HG03354 (cell line): ENCODE results near the gene CRACR2A.

Experiments
- ATAC-seq: cut with Tn5 transposase; IDR thresholded peaks from one replicate; pipeline ENCODE4 v1.9.1; 2021; ENCODE audit warnings: mild to moderate bottlenecking; ENCODE audit not compliant: unreplicated experiment, poor library complexity, severe bottlenecking

The CRACR2A gene

GRCh38 chr12:3579446-3580093 is 173.3 kb downstream of the CRACR2A start:
- ATAC-seq, result no peak

GRCh38 chr12:3578557-3578956 is 174.4 kb downstream of the CRACR2A start:
- ATAC-seq, result no peak

- ATAC-seq, result no peak
Measured at GRCh38 chr12:3576891-3577290, 176.0 kb downstream of the CRACR2A start.

- no peak for ATAC-seq
Measured at GRCh38 chr12:3574986-3575385, 177.9 kb downstream of the CRACR2A start.

GRCh38 chr12:3572560-3572959 is 180.3 kb downstream of the CRACR2A start:
- ATAC-seq, result no peak

- ATAC-seq, result no peak
Measured at GRCh38 chr12:3571724-3572123, 181.2 kb downstream of the CRACR2A start.

- no peak for ATAC-seq
Measured at GRCh38 chr12:3571323-3571722, 181.6 kb downstream of the CRACR2A start.

- no peak for ATAC-seq
Measured at GRCh38 chr12:3568695-3569094, 184.2 kb downstream of the CRACR2A start.

- ATAC-seq, result no peak
Measured at GRCh38 chr12:3565985-3566384, 186.9 kb downstream of the CRACR2A start.
